Astrocyte (in vitro differentiated cells and primary cell): Measurements from ENCODE around the gene PDE5A. TPM values are rescaled to one million over a fixed set of nuclear protein-coding genes. Genes with fewer than 3 reads are reported as not detected.
"Not testable (repeated sequence)": the region's sequence is repeated elsewhere in the genome, so short reads cannot be mapped to it uniquely, and the experiment has no call there.

Experiments
- DNase-seq: peaks from one replicate; pipeline ENCODE4 v3.0.0-alpha.2; 2010; ENCODE audit warnings: low read depth
- FAIRE-seq: peaks from 2 replicates; lab custom pipeline; 2011; peaks lifted over from hg19 to GRCh38; lab: Jason Lieb, UNC
- H2AFZ ChIP-seq: 2 replicates; pipeline ENCODE4 v1.6.0; 2012; ENCODE audit warnings: low read depth, low read length, inconsistent platforms
- H3K27ac ChIP-seq: 2 replicates; pipeline ENCODE4 v1.5.1; 2011; ENCODE audit warnings: low read depth, low read length, inconsistent platforms
- H3K27me3 ChIP-seq: 2 replicates; pipeline ENCODE4 v1.6.0; 2011; ENCODE audit warnings: low read length, inconsistent platforms; ENCODE audit not compliant: insufficient read depth
- H3K36me3 ChIP-seq: 2 replicates; pipeline ENCODE4 v1.5.1; 2011; ENCODE audit warnings: low read length, inconsistent platforms; ENCODE audit not compliant: insufficient read depth
- H3K4me1 ChIP-seq: 2 replicates; pipeline ENCODE4 v1.5.1; 2011; ENCODE audit warnings: low read length, inconsistent platforms; ENCODE audit not compliant: insufficient read depth
- H3K4me2 ChIP-seq: 2 replicates; pipeline ENCODE4 v1.6.0; 2012; ENCODE audit warnings: low read length, inconsistent platforms
- H3K4me3 ChIP-seq: 2 replicates; pipeline ENCODE4 v1.5.1; 2011; ENCODE audit warnings: low read depth, mild to moderate bottlenecking, low read length, inconsistent platforms; ENCODE audit not compliant: insufficient read depth
- H3K79me2 ChIP-seq: 2 replicates; pipeline ENCODE4 v1.6.0; 2012; ENCODE audit warnings: mild to moderate bottlenecking, low read length, inconsistent platforms; ENCODE audit not compliant: insufficient read depth
- H3K9ac ChIP-seq: 2 replicates; pipeline ENCODE4 v1.6.0; 2012; ENCODE audit warnings: mild to moderate bottlenecking, low read length, inconsistent platforms
- H3K9me3 ChIP-seq: 2 replicates; pipeline ENCODE4 v1.5.1; 2012; ENCODE audit warnings: low read depth, mild to moderate bottlenecking, low read length, inconsistent platforms; ENCODE audit not compliant: insufficient read depth
- H4K20me1 ChIP-seq: 2 replicates; pipeline ENCODE4 v1.6.0; 2012; ENCODE audit warnings: low read length, inconsistent platforms; ENCODE audit not compliant: insufficient read depth
- H3K27ac Mint-ChIP-seq: one replicate; pipeline ENCODE4 v1.8.0; 2021; ENCODE audit warnings: mild to moderate bottlenecking, mixed read lengths; ENCODE audit not compliant: unreplicated experiment
- H3K27me3 Mint-ChIP-seq: one replicate; pipeline ENCODE4 v1.8.0; 2021; ENCODE audit warnings: low read depth, mixed read lengths; ENCODE audit not compliant: unreplicated experiment
- H3K36me3 Mint-ChIP-seq: one replicate; pipeline ENCODE4 v1.8.0; 2021; ENCODE audit warnings: low read depth, mixed read lengths; ENCODE audit not compliant: unreplicated experiment
- H3K4me1 Mint-ChIP-seq: one replicate; pipeline ENCODE4 v1.8.0; 2021; ENCODE audit warnings: low read depth, mixed read lengths; ENCODE audit not compliant: unreplicated experiment
- H3K4me3 Mint-ChIP-seq: one replicate; pipeline ENCODE4 v1.8.0; 2021; ENCODE audit warnings: mild to moderate bottlenecking, moderate library complexity, mixed read lengths; ENCODE audit not compliant: unreplicated experiment
- H3K9me3 Mint-ChIP-seq: one replicate; pipeline ENCODE4 v1.8.0; 2021; ENCODE audit warnings: mild to moderate bottlenecking, mixed read lengths; ENCODE audit not compliant: unreplicated experiment
- EZH2 ChIP-seq: IDR thresholded peaks from 2 replicates; pipeline ENCODE4 v1.6.1; 2012; ENCODE audit warnings: mild to moderate bottlenecking, low read length, inconsistent platforms; ENCODE audit not compliant: insufficient read depth
- total RNA-seq: library from RNA; stranded (reverse); gene quantifications from 2 replicates; pipeline ENCODE4 v1.2.1, GENCODE V29; 2021
- TF ChIP-seq, protein P1 (sequence below): IDR thresholded peaks from 2 replicates; pipeline ENCODE4 v1.5.1; 2011; ENCODE audit warnings: low read depth, mild to moderate bottlenecking, inconsistent platforms, low read length, moderate library complexity; ENCODE audit not compliant: insufficient read depth

PDE5A gene
- total RNA-seq, 1 donor from 2014 or later = 3.6 TPM

DNA sequence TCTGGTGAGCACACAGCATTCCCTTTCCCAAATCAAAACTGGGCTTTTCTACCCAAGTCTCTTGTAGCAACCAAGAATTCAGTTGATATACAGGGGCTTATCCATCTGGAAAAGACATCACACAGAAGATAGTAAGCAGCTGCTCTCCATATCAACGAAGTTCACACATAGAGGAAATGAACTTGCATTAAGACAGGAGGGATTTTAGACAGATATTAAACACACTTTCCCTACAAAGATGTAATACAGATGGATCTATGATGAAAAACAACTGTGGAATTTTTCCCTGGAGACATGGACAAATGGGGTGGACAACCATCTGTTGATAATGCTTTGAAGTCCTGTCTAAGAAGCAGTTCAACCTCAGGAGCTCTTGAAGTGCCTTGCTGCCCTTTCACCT, 9.8 kb upstream of the PDE5A start:
- Mint-ChIP-seq H3K36me3 (no peaks in the 10 kb centered on the region), H3K4me3 (no peak overlapping the region), H3K4me1 (peaks cover under 1% of the 10 kb centered on the region), H3K9me3 (peaks cover 3% of the 10 kb centered on the region), H3K27me3 (no peaks in the 10 kb centered on the region), H3K27ac (no peak overlapping the region)
- H3K9me3 ChIP-seq = no peaks in the 10 kb centered on the region
- H3K9ac ChIP-seq = no peak overlapping the region
- DNase-seq (peak; percentile 35), FAIRE-seq (no peak)
- no peak overlapping the region for H3K4me3 ChIP-seq
- no peaks in the 10 kb centered on the region for H3K36me3 ChIP-seq
- H3K4me1 ChIP-seq = no peaks in the 10 kb centered on the region
- no peak overlapping the region for H3K27ac ChIP-seq
- H3K79me2 ChIP-seq = no peaks in the 10 kb centered on the region
- TF ChIP-seq EZH2 = no peak
- TF ChIP-seq, protein P1, sequence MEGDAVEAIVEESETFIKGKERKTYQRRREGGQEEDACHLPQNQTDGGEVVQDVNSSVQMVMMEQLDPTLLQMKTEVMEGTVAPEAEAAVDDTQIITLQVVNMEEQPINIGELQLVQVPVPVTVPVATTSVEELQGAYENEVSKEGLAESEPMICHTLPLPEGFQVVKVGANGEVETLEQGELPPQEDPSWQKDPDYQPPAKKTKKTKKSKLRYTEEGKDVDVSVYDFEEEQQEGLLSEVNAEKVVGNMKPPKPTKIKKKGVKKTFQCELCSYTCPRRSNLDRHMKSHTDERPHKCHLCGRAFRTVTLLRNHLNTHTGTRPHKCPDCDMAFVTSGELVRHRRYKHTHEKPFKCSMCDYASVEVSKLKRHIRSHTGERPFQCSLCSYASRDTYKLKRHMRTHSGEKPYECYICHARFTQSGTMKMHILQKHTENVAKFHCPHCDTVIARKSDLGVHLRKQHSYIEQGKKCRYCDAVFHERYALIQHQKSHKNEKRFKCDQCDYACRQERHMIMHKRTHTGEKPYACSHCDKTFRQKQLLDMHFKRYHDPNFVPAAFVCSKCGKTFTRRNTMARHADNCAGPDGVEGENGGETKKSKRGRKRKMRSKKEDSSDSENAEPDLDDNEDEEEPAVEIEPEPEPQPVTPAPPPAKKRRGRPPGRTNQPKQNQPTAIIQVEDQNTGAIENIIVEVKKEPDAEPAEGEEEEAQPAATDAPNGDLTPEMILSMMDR = no peak
- no peak overlapping the region for H2AFZ ChIP-seq
- no peaks in the 10 kb centered on the region for H3K27me3 ChIP-seq
- no peak overlapping the region for H3K4me2 ChIP-seq
- H4K20me1 ChIP-seq = no peaks in the 10 kb centered on the region

DNA sequence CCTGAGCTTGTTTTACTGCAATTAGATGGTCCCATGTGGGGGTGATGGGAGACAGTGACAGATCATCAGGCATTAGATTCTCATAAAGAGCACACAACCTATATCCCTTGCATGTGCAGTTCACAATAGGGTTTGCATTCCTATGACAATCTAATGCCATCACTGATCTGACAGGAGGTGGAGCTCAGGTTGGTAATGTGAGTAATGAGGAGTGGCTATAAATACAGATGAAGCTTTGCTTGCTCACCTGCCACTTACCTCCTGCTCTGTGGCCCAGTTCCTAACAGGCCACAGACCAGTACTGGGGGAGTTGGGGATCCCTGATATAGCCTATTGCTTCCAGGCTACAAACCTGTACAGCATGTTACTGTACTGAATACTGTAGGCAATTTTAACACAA, 8.2 kb upstream of the PDE5A start:
- not testable (repeated sequence) for H4K20me1 ChIP-seq, FAIRE-seq, H3K4me1 Mint-ChIP-seq, H3K36me3 Mint-ChIP-seq, H3K79me2 ChIP-seq, DNase-seq, H2AFZ ChIP-seq, H3K27me3 Mint-ChIP-seq, H3K27ac Mint-ChIP-seq, H3K4me3 Mint-ChIP-seq, H3K9ac ChIP-seq, H3K36me3 ChIP-seq, H3K4me1 ChIP-seq, H3K9me3 ChIP-seq, H3K9me3 Mint-ChIP-seq, H3K27me3 ChIP-seq, H3K4me2 ChIP-seq, H3K27ac ChIP-seq, H3K4me3 ChIP-seq

DNA sequence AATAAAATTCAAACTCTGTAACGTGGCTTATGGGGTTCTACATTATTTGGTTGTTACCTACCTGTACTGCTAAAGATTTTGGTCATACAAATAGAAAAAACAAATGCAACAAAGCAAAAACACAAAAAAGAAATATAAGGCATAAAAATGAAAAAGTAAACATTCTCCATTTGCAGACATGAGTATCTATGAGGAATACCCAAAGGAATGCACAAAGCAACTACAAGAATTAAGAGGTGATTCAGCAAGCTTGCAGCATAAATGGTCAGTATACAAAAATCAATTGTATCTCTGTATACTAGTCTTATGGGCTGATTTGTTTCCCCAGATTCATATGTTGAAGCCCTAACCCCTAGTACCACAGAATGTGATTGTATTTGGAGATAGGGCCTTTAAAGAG, 3.6 kb upstream of the PDE5A start:
- TF ChIP-seq, protein P1 = no peak
- no peak for TF ChIP-seq EZH2
- no peaks in the 10 kb centered on the region for H4K20me1 ChIP-seq
- peak; percentile 60 for FAIRE-seq
- no peaks in the 10 kb centered on the region for H3K36me3 ChIP-seq
- DNase-seq = peak; percentile 75
- H3K27ac ChIP-seq = no peak overlapping the region
- H3K9me3 ChIP-seq = no peaks in the 10 kb centered on the region
- H3K27me3 ChIP-seq = no peaks in the 10 kb centered on the region
- H3K4me3 ChIP-seq = no peak overlapping the region
- peaks cover 8% of the 10 kb centered on the region for H3K4me1 ChIP-seq
- peak overlapping the region; percentile 46 for H2AFZ ChIP-seq
- H3K27ac Mint-ChIP-seq = peak overlapping the region; percentile 70
- H3K4me2 ChIP-seq = peak overlapping the region; percentile 68
- H3K79me2 ChIP-seq = no peaks in the 10 kb centered on the region
- H3K4me3 Mint-ChIP-seq = no peak overlapping the region
- peak overlapping the region; percentile 20 for H3K9ac ChIP-seq
- peaks cover 7% of the 10 kb centered on the region for H3K4me1 Mint-ChIP-seq
- no peaks in the 10 kb centered on the region for H3K27me3 Mint-ChIP-seq
- peaks cover under 1% of the 10 kb centered on the region for H3K9me3 Mint-ChIP-seq
- no peaks in the 10 kb centered on the region for H3K36me3 Mint-ChIP-seq
